BE2C (cell line): ENCODE results near the gene GNG13.

Experiments used
- DNase-seq: peaks from one replicate; pipeline ENCODE4 v3.0.0-alpha.2; 2020
- H3K27me3 ChIP-seq: fragments of 250-450 bp; sonication (Bioruptor Pico); 2 replicates; pipeline ENCODE4 v1.5.1; 2020; ENCODE audit warnings: mild to moderate bottlenecking
- H3K36me3 ChIP-seq: fragments of 250-450 bp; sonication (Bioruptor Pico); 2 replicates; pipeline ENCODE4 v1.5.1; 2020; ENCODE audit warnings: mild to moderate bottlenecking
- H3K4me1 ChIP-seq: fragments of 250-450 bp; sonication (Bioruptor Pico); 2 replicates; pipeline ENCODE4 v1.5.1; 2020
- H3K4me3 ChIP-seq: 2 replicates; pipeline ENCODE4 v1.5.1; 2011; ENCODE audit warnings: low read depth, low read length
- H3K9me3 ChIP-seq: fragments of 250-450 bp; sonication (Bioruptor Pico); 2 replicates; pipeline ENCODE4 v1.5.1; 2020
- CTCF ChIP-seq: IDR thresholded peaks from 2 replicates; pipeline ENCODE4 v1.5.1; 2012; ENCODE audit warnings: mild to moderate bottlenecking, low read depth, low read length

GNG13 gene

GRCh38 chr16:844638-845350 lies 44.3 kb upstream of the GNG13 start:
- Histone ChIP-seq H3K27me3 (peaks cover 31% of the 10 kb centered on the region), H3K4me3 (no peak overlapping the region), H3K36me3 (no peaks in the 10 kb centered on the region), H3K4me1 (no peaks in the 10 kb centered on the region), H3K9me3 (no peaks in the 10 kb centered on the region; the same call in 1 of the 2 replicates)
- TF ChIP-seq CTCF, result no peak
- DNase-seq, result no peak

- Histone ChIP-seq H3K36me3 (no peaks in the 10 kb centered on the region), H3K27me3 (peaks cover 31% of the 10 kb centered on the region), H3K4me3 (no peak overlapping the region), H3K9me3 (no peaks in the 10 kb centered on the region; the same call in 1 of the 2 replicates), H3K4me1 (no peaks in the 10 kb centered on the region)
- no peak for TF ChIP-seq CTCF
- DNase-seq, result no peak
Measured at GRCh38 chr16:843771-844170, 43.2 kb upstream of the GNG13 start.

- Histone ChIP-seq H3K4me3 (no peak overlapping the region), H3K36me3 (no peaks in the 10 kb centered on the region), H3K4me1 (no peaks in the 10 kb centered on the region), H3K27me3 (peaks cover 31% of the 10 kb centered on the region), H3K9me3 (no peaks in the 10 kb centered on the region; the same call in 1 of the 2 replicates)
- no peak for TF ChIP-seq CTCF
- no peak for DNase-seq
Measured at GRCh38 chr16:842711-843560, 42.4 kb upstream of the GNG13 start.

- Histone ChIP-seq H3K36me3 (no peaks in the 10 kb centered on the region), H3K4me1 (no peaks in the 10 kb centered on the region), H3K27me3 (peaks cover 31% of the 10 kb centered on the region), H3K9me3 (no peaks in the 10 kb centered on the region; the same call in 1 of the 2 replicates), H3K4me3 (no peak overlapping the region)
- TF ChIP-seq CTCF, result no peak
- DNase-seq, result no peak
Measured at GRCh38 chr16:842061-842476, 41.5 kb upstream of the GNG13 start.

- H3K36me3 ChIP-seq, result no peaks in the 10 kb centered on the region
- peaks cover 31% of the 10 kb centered on the region for H3K27me3 ChIP-seq
- no peak for TF ChIP-seq CTCF
- DNase-seq, result no peak
- H3K9me3 ChIP-seq, result no peaks in the 10 kb centered on the region; the same call in 1 of the 2 replicates
- H3K4me1 ChIP-seq, result no peaks in the 10 kb centered on the region
- H3K4me3 ChIP-seq, result no peak overlapping the region
Measured at GRCh38 chr16:841455-842060, 41.0 kb upstream of the GNG13 start.
